HG03520 (cell line): ENCODE data around the gene WIZ.

ENCODE experiments used
- ATAC-seq: cut with Tn5 transposase; IDR thresholded peaks from one replicate; pipeline ENCODE4 v1.9.1; 2021; ENCODE audit warnings: mild to moderate bottlenecking, moderate library complexity; ENCODE audit not compliant: unreplicated experiment

WIZ gene

DNA sequence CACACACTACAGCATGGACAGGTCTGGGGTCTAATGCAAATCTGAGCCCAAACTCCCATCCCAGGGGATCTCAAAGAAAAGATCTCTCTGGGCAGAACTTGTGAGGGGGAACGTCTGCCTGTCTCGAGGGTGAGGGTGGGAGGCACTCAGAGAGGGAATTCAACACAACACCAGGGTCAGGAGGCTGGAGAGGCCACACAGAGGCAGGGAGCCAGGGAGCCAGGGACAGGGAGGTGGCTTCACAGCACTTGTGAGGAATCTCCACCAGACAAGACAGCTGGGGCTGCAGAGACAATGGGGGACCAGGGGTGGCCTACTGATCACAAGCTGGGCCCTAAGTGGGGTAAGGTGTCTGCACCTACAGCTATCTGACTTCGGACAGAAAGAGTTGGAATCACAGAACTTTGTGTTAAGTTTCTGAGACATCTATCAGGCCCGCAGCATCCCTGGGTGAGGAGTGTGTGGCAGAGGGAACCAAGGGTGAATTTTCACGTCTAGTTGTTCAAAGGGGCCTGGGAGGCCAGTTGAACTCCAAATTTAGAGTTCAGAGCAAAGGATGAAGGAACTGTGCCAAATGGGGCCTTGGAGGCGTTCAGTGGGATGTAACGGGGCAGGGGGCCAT lies 18.2 kb downstream of the WIZ start:
- no peak for ATAC-seq

- no peak for ATAC-seq
Observed at GRCh38 chr19:15430526-15431120, 19.1 kb downstream of the WIZ start.

DNA sequence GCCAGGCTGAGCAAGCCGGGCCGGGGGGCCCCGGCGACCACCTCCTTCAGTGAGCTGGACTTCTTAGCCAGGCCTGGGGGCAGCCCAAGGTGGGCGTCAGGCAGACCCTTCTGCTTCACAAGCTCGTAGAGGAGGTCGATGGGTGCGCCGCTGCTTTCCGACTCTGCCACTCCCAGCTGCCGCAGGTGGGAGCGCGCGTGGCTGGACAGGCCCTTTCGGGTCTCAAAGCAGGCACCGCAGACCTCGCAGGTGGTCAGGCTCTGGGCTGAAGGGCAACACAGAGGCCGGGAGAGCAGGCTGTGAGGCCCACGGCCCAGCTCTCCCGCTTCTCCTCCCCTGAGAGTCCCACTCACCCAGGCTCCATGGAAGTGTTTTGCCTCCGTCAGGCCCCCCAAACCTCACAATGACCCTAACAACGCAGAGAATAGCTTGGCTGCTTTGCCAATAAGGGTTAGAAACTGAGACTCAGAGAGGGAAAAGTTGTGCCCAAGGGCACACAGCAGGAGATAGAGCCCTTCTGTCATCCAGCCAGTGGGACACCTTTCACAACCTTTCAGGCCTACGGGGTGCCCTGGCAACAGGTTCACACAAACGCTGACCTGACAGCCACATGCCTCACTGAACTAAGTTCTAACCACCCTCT lies 19.8 kb downstream of the WIZ start:
- no peak for ATAC-seq

GRCh38 chr19:15428956-15429824 lies 20.6 kb downstream of the WIZ start:
- no peak for ATAC-seq

GRCh38 chr19:15427991-15428471 lies 21.7 kb downstream of the WIZ start:
- no peak for ATAC-seq

DNA sequence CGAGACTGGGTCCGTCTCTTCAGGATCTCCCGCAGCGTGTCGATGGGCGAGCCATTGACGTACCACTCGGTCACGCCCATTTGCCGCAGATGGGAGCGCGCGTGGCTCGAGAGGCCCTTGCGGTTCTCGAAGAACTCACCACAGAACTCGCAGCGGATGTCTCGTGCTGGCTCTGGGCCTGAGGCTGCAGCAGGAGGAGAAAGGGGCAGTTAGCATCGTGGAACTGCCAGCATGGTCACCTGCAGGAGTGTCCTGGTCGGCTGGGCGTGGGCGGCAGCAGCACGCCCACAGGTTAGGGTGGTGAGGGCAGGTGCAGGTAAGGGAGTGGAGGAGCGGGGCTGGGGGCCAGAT lies 22.4 kb downstream of the WIZ start:
- ATAC-seq: no peak

DNA sequence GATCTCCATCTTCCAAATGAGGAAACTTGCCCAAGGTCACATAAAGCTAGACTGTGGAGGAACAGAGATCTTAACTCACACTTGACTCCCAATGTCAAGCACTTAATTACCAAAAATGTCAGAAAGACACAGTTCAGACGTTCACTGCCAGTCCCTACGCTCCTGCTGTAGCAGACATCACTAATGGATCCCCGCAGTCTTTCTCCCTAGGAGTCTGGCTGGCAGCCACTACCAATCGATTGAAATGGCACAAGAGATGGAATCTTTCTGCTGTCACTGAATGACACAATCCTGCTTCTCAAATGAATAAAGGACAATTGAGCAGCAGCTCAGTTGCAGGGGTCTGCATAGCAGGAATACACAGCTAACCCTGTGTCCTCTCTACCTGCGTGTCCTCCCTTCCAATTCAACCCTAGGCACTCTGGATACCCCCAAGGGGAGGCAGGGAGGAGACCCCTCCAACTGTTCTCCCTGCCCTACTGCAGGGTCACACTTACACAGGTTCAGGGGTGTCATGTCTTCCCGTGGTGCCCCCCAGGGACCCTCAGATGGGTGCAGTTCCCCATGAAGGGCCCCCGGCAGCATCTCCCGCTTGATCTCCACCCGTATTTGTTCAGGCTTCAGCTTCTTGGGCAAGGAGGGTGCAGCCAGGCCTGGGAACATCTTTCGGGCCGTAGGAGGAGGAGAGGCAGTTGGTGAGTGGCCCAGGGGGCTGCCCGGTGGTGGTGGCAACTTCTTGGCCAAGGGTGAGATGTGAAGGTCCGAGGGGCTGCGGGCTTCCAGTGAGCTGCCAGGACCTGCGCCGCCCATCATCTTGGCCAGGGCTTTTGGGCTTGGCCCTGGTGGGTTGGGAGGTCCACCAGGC lies 23.0 kb downstream of the WIZ start:
- no peak for ATAC-seq

DNA sequence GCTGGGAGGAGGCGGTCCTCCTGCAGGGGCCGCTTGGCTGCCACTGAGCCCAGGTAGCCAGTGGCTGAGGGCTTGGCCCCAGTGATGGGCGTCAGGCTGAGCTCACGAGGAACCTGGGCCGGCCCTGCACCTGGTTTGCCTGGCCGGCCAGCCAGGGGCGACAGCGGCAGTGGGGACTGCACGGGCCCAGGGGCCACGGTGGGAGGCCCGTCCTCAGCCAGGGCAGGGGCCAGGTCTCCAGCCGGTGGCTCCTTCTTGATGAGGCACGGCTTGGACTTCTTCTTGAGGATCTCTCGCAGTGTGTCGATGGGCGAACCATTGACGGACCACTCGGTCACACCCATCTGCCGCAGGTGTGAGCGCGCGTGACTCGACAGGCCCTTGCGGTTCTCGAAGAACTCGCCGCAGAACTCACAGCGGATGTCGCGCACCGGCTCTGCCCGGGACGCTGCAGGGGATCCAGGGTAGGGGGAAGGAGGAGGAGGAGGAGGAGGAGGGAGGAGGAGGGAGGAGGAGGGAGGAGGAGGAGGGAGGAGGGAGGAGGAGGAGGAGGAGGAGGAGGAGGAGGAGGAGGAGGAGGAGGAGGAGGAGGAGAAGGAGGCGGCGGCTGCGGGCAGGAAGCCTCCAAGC lies 24.3 kb downstream of the WIZ start:
- ATAC-seq: no peak

GRCh38 chr19:15424692-15425272 lies 25.0 kb downstream of the WIZ start:
- ATAC-seq: no peak

- no peak for ATAC-seq
Observed at GRCh38 chr19:15424121-15424520, 25.6 kb downstream of the WIZ start.

DNA sequence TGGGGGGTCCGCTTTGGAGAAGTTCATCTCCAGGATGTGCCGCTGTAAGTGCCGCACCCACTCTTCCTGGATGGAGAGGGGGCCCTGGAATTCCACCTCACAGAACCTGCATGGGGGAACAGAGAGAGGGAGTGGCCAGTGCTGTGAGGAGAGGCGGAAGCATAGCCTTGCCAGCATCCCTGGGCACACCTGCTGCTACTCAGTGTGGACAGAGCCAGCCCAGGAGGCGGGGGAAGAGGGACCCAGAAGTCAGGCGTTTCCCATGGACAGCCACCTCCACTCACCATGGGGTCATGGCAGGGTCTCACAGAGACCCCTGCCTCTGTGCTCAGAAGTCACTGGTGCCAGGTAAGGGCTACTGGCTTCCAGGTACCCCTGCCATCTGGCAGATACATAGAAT lies 26.6 kb downstream of the WIZ start:
- no peak for ATAC-seq

GRCh38 chr19:15422296-15423075 lies 27.3 kb downstream of the WIZ start:
- ATAC-seq: no peak

DNA sequence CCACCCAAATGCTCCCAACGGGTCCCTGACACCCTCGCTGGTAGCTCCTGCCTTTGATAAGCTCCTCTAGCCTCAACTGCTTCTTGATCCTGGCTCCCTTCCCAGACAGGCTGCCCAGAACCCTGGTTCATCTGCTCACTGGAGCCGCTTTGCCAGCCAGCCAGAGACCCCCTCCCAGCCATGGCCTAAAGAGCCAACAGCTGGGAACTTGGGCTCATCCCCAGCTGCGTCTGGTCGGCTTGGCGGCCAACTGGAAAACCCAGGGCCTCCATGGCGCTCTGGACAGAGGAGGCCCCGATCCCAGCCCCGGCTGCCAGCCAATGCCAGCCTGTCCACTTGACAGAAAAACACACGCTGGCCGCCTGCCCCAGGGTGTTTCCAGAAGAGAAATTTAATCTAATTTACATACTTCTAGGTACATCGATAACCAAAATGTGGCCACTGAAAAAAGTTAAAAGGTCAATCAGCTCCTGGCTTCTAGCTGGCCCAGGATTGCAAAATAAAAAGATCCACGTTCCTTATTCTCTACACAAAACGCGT lies 28.0 kb downstream of the WIZ start:
- no peak for ATAC-seq

- no peak for ATAC-seq
Observed at GRCh38 chr19:15421136-15421695, 28.5 kb downstream of the WIZ start.

- ATAC-seq: no peak
Observed at GRCh38 chr19:15419413-15420025, 30.2 kb downstream of the WIZ start.

- peak; percentile 89 for ATAC-seq
Observed at GRCh38 chr19:15418579-15419412, 31.0 kb downstream of the WIZ start, which contains the start of gene AKAP8L. Gene AKAP8L, minus strand, starts transcription at chr19:15418988. Its CDS starts 65 bp downstream, at chr19:15418923.

GRCh38 chr19:15418231-15418578 lies 31.6 kb downstream of the WIZ start:
- no peak for ATAC-seq
